WI38 (cell line): Measurements from ENCODE around the gene ASB10.

Source experiments
- H3K4me3 ChIP-seq: 2 replicates; pipeline ENCODE4 v1.5.1; 2011; ENCODE audit warnings: low read depth, mild to moderate bottlenecking, control low read depth, low read length
- TF ChIP-seq, protein P1 (sequence below): IDR thresholded peaks from 2 replicates; pipeline ENCODE4 v1.5.1; 2012; ENCODE audit warnings: low read depth, mild to moderate bottlenecking, control low read depth, low read length

ASB10 gene

DNA sequence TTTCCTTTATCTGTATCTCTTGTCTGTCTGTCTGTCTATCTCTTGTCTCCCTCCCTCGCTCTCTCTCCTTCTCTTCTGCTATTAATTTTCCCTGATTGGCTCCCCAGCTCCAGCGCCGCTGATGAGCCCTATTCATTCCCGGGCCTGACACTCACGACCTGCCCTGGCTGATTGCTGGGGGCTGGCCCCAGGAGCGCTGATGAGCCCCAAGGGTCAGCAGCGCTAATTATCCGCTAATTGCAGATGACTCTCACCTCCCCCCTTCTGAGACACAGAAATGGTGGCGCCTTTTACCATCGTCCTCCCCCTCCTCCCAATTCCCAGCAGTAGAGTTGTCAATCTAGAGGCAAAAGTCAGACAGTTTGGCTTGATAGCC is 18.3 kb downstream of the ASB10 start:
- H3K4me3 ChIP-seq, result no peak overlapping the region
- TF ChIP-seq, protein P1, sequence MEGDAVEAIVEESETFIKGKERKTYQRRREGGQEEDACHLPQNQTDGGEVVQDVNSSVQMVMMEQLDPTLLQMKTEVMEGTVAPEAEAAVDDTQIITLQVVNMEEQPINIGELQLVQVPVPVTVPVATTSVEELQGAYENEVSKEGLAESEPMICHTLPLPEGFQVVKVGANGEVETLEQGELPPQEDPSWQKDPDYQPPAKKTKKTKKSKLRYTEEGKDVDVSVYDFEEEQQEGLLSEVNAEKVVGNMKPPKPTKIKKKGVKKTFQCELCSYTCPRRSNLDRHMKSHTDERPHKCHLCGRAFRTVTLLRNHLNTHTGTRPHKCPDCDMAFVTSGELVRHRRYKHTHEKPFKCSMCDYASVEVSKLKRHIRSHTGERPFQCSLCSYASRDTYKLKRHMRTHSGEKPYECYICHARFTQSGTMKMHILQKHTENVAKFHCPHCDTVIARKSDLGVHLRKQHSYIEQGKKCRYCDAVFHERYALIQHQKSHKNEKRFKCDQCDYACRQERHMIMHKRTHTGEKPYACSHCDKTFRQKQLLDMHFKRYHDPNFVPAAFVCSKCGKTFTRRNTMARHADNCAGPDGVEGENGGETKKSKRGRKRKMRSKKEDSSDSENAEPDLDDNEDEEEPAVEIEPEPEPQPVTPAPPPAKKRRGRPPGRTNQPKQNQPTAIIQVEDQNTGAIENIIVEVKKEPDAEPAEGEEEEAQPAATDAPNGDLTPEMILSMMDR, result no peak

DNA sequence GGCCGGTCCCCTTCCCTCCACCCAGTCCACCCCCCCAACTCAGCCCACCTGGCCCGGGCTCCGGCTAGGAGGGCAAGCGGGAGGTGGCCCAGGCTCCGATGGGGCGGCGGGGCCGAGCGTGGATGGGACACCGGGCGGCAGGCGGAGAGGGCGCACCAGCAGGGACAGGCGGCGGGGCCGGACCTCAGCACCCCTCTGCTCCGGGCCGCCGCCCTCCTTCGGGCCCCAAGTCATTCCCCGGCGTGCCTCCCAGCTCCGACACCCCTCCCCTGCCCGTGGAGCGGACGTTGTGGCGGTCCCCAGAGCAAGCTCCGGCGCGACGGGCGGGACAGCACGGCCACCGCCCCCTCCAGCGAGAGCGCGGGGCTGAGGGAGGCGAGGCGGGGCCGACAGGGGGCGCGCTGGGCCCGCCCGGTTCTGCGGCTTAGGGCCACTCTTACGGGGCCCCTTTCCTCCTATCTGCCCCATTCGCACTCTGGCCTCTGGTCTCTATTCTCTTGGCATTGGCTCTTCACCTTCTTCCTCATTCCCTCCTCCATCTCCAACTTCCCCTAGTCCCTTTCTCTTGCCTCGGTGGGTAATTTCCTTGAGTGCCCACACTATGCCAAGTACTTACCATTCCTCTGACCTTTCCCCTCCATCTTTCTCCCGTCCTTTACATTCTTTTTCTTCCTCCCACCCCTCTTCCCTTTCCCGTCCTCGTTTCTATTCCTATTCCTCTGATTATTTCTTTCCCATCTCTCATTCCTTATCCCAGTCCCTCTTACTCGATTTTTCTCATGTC is 18.9 kb downstream of the ASB10 start:
- TF ChIP-seq, protein P1, result peak; percentile 29; the same call in 1 of the 2 replicates

DNA sequence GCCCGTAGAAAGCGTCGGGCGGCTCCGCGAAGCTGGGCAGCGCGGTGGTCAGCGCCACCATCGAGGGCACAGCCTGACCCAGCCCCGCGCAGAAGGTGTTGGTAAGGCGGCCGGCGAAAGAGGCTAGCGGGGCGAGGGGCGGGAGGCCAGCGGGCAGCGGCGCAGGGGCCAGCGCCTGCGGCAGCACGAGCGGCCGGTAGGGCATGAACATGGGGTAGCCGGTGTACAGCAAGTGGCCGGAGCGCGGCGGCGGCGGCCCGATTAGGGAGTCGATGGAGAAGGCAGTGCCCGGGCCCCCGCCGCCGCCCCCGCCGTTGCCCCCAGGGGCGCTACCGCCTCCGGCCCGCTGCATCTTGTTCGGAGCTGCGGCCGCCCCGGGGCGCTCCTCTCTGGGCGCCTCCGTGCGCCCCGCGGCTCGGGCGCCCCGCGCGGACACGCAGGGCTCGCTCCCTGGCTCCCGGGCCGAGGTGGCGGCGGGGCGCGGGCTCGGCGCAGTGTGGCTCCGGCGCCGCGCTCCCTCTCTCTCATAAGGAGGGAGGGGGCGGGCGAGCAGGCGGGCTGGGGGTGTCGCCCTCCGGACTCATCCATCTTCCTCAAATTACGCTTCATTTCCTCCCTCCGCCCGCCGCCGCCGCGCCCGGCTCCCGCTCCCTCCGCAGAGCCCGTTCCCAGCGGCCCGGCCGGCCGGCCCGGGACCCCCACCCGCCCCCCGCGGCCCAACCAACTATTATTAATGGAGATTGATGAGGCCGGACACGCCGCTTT is 19.7 kb downstream of the ASB10 start, which contains the start of gene GBX1:
GBX1 (minus strand) TSS at position 498 of the 765 bp plus-strand sequence; CDS start at position 352, 146 bp downstream.
- H3K4me3 ChIP-seq, result no peak within 1 kb of the TSS
- TF ChIP-seq, protein P1, result no peak

More for the DNA sequence above, 18.9 kb downstream of the ASB10 start:
- H3K4me3 ChIP-seq, result no peak overlapping the region

- H3K4me3 ChIP-seq, result no peak overlapping the region
- TF ChIP-seq, protein P1, result no peak
Measured at GRCh38 chr7:151166629-151167196, 20.3 kb downstream of the ASB10 start.

GRCh38 chr7:151161757-151162156 is 25.3 kb downstream of the ASB10 start:
- TF ChIP-seq, protein P1, result no peak
- H3K4me3 ChIP-seq, result no peak overlapping the region

- H3K4me3 ChIP-seq, result no peak overlapping the region
- TF ChIP-seq, protein P1, result no peak
Measured at GRCh38 chr7:151157645-151158329, 29.3 kb downstream of the ASB10 start.
